HepG2 (cell line): ENCODE measurements around the gene SFXN2. TPM values are rescaled to one million over a fixed set of nuclear protein-coding genes. Genes with fewer than 3 reads are reported as not detected.

Experiments
- ATAC-seq: fragments of 200-7000 bp; cut with Tn5 transposase; 3 replicates; pipeline ENCODE4 v1.9.1; 2020; ENCODE audit warnings: mild to moderate bottlenecking, moderate library complexity
- BruUV-seq: library from RNA; stranded (reverse); fragments of 400-500 nt; replicated peaks from 2 replicates; lab custom pipeline; 2021; lab: Mats Ljungman, UMichigan
- CTCF ChIA-PET: fragments of 300-600 bp; formaldehyde crosslinking; extraction: SDS; loops from one replicate; lab custom pipeline; 2021; ENCODE audit warnings: low total read pairs, inconsistent platforms, low intra/inter-chr PET ratio; lab: Yijun Ruan, JAX
- POLR2A ChIA-PET: fragments of 350-600 bp; sonication (Branson Sonifier 250); formaldehyde crosslinking; loops from one replicate; lab custom pipeline; 2020; ENCODE audit warnings: antibody characterized with exemption, inconsistent platforms; lab: Yijun Ruan, JAX
- DNase-seq: peaks from one replicate; pipeline ENCODE4 v3.0.0-alpha.2; 2015; ENCODE audit warnings: low spot score
- FAIRE-seq: peaks from 3 replicates; lab custom pipeline; 2011; peaks lifted over from hg19 to GRCh38; lab: Jason Lieb, UNC
- H2AFZ ChIP-seq: one replicate; pipeline ENCODE4 v1.6.1; 2011; ENCODE audit warnings: low read length, inconsistent platforms
- H3K27ac ChIP-seq: fragments of 300-600 bp; 3 replicates; pipeline ENCODE4 v1.8.0; 2011; ENCODE audit warnings: mixed run types, mild to moderate bottlenecking, mixed read lengths, low read length, inconsistent platforms; ENCODE audit not compliant: insufficient read depth; ENCODE audit errors: extremely low read length
- H3K27me3 ChIP-seq, 2 experiments: fragments of 200-600 bp in 1 of 2; 2 replicates in 1 of 2; 3 replicates in 1 of 2; pipeline versions ENCODE4 v1.6.0 to v1.8.0; 2011; ENCODE audit warnings: low read length in 2 of 2, mild to moderate bottlenecking in 2 of 2, moderate library complexity in 2 of 2, inconsistent platforms in 1 of 2; ENCODE audit not compliant: insufficient read depth in 2 of 2, control insufficient read depth in 1 of 2
- H3K36me3 ChIP-seq, 2 experiments: fragments of 200-600 bp in 1 of 2; replicated peaks in 1 of 2; 2 replicates in 1 of 2; 3 replicates in 1 of 2; pipeline versions ENCODE4 v1.5.1 to v1.8.0; 2011; ENCODE audit warnings: low read length in 2 of 2, inconsistent platforms in 1 of 2; ENCODE audit not compliant: insufficient read depth in 2 of 2, control insufficient read depth in 1 of 2
- H3K4me1 ChIP-seq: 2 replicates; pipeline ENCODE4 v1.5.1; 2012; ENCODE audit warnings: low read length, inconsistent platforms; ENCODE audit not compliant: insufficient read depth
- H3K4me2 ChIP-seq: 2 replicates; pipeline ENCODE4 v1.6.0; 2011; ENCODE audit warnings: low read depth, low read length, inconsistent platforms
- H3K4me3 ChIP-seq, 3 experiments: fragments of 200-600 bp in 1 of 3; sonication (generic), shearing (Covaris generic) in 1 of 3; replicated peaks in 1 of 3; 2 replicates each; pipeline ENCODE4 v1.5.1; 2011 to 2016; ENCODE audit warnings: low read length in 3 of 3, inconsistent platforms in 2 of 3, low read depth in 2 of 3, mild to moderate bottlenecking in 2 of 3, control low read depth in 1 of 3, mixed read lengths in 1 of 3; ENCODE audit not compliant: insufficient read depth in 1 of 3
- H3K79me2 ChIP-seq: one replicate; pipeline ENCODE4 v1.6.1; 2011; ENCODE audit warnings: low read length, inconsistent platforms; ENCODE audit not compliant: insufficient read depth
- H3K9ac ChIP-seq: 2 replicates; pipeline ENCODE4 v1.6.0; 2011; ENCODE audit warnings: mild to moderate bottlenecking, low read depth, low read length, inconsistent platforms; ENCODE audit not compliant: insufficient read depth
- H3K9me3 ChIP-seq: 2 replicates; pipeline ENCODE4 v1.5.1; 2012; ENCODE audit warnings: mild to moderate bottlenecking, low read length
- H4K20me1 ChIP-seq: 2 replicates; pipeline ENCODE4 v1.6.0; 2011; ENCODE audit warnings: inconsistent platforms, mild to moderate bottlenecking, low read length, moderate library complexity; ENCODE audit not compliant: insufficient read depth
- KLF11 ChIP-seq: IDR thresholded peaks from 2 replicates; pipeline ENCODE4 v1.6.1; 2016; ENCODE audit warnings: missing compliant biosample characterization
- MTF1 ChIP-seq: sonication (generic); formaldehyde crosslinking; IDR thresholded peaks from 2 replicates; pipeline ENCODE4 v1.5.0; 2020; ENCODE audit warnings: missing genetic modification reagents
- ONECUT2 ChIP-seq: sonication (generic); formaldehyde crosslinking; IDR thresholded peaks from 2 replicates; pipeline ENCODE4 v1.4.0; 2020; ENCODE audit warnings: missing genetic modification reagents
- SMAD3 ChIP-seq: sonication (generic); formaldehyde crosslinking; IDR thresholded peaks from 2 replicates; pipeline ENCODE4 v1.4.0; 2020; ENCODE audit warnings: missing genetic modification reagents
- SPEN ChIP-seq: sonication (generic); formaldehyde crosslinking; IDR thresholded peaks from 2 replicates; pipeline ENCODE4 v1.5.1; 2020; ENCODE audit warnings: low read depth, mild to moderate bottlenecking, missing genetic modification reagents
- SRSF1 ChIP-seq: fragments of 200-400 bp; formaldehyde crosslinking; optimal IDR thresholded peaks from 2 replicates; pipeline ENCODE3; 2017; ENCODE audit warnings: mild to moderate bottlenecking, low read depth, low read length, moderate library complexity
- SYNCRIP ChIP-seq: fragments of 200-400 bp; formaldehyde crosslinking; IDR thresholded peaks from 2 replicates; pipeline ENCODE4 v1.6.1; 2018; ENCODE audit warnings: mild to moderate bottlenecking, low read depth, low read length; ENCODE audit not compliant: insufficient read depth
- ZNF232 ChIP-seq: sonication (generic); formaldehyde crosslinking; IDR thresholded peaks from 2 replicates; pipeline ENCODE4 v1.4.0; 2020; ENCODE audit warnings: missing genetic modification reagents, borderline replicate concordance
- ZNF235 ChIP-seq: sonication (generic); formaldehyde crosslinking; IDR thresholded peaks from 2 replicates; pipeline ENCODE4 v1.8.1; 2023; ENCODE audit warnings: mild to moderate bottlenecking, missing genetic modification reagents, borderline replicate concordance
- ZNF282 ChIP-seq: fragments of 450-650 bp; IDR thresholded peaks from 2 replicates; pipeline ENCODE4 v1.6.1; 2018; ENCODE audit not compliant: partially characterized antibody
- ZNF557 ChIP-seq: sonication (generic); formaldehyde crosslinking; IDR thresholded peaks from 2 replicates; pipeline ENCODE4 v1.4.0; 2020; ENCODE audit warnings: missing genetic modification reagents
- ZNF644 ChIP-seq: IDR thresholded peaks from 2 replicates; pipeline ENCODE4 v1.6.1; 2016; ENCODE audit warnings: low read depth
- WGBS: methylation state at CpG from one replicate; pipeline ENCODE4 v1.1.6; 2017; ENCODE audit warnings: low lambda C conversion rate; 5-methylcytosine and 5-hydroxymethylcytosine counted together
- in situ Hi-C: cut with HindIII; loops from 2 replicates; pipeline ENCODE4 v1.10.0; 2017; ENCODE audit warnings: low pct_unique_long_range_greater_than_20kb; ENCODE audit not compliant: extremely low pct_ligation_motif_present
- intact Hi-C: fragments of 100-400 bp; cut with micrococcal nuclease; formaldehyde crosslinking; loops from one replicate; pipeline ENCODE4 v1.10.0; 2022; ENCODE audit not compliant: unreplicated experiment
- polyA plus RNA-seq, 8 experiments: library from polyadenylated mRNA; depleted of rRNA in 3 of 8; stranded (reverse) in 7 of 8; unstranded in 1 of 8; fragments of >200 nt; fragmentation: Illumina TruSeq in 4 of 8; extraction: Trizol in 4 of 8; gene quantifications; 2 replicates each; pipeline versions ENCODE4 v1.2.1 to v1.2.3, GENCODE V29; 2011 to 2016; ENCODE audit warnings: low read depth in 4 of 8, missing spikeins in 1 of 8, mixed read lengths in 1 of 8; ENCODE audit not compliant: insufficient read depth in 1 of 8
- total RNA-seq, 5 experiments: library from RNA; depleted of rRNA; stranded (reverse); fragments of >200 nt; fragmentation: Illumina TruSeq; extraction: Trizol; gene quantifications; 2 replicates each; pipeline ENCODE4 v1.2.3, GENCODE V29; 2016; ENCODE audit warnings: low read depth in 1 of 5
- TF ChIP-seq, protein P1 (sequence below): sonication (generic); formaldehyde crosslinking; IDR thresholded peaks from 2 replicates; pipeline ENCODE4 v1.9.0; 2022; ENCODE audit warnings: low read depth, missing genetic modification reagents
- TF ChIP-seq, protein P2 (sequence below): sonication (generic); formaldehyde crosslinking; IDR thresholded peaks from 2 replicates; pipeline ENCODE4 v1.4.0; 2020; ENCODE audit warnings: low read depth, mild to moderate bottlenecking, missing genetic modification reagents
- TF ChIP-seq, protein P3 (sequence below): IDR thresholded peaks from 2 replicates; pipeline ENCODE4 v1.6.1; 2016; ENCODE audit warnings: low read depth
- TF ChIP-seq, protein P4 (sequence below): sonication (generic); formaldehyde crosslinking; IDR thresholded peaks from 2 replicates; pipeline ENCODE4 v1.8.1; 2023; ENCODE audit warnings: missing genetic modification reagents, inconsistent platforms, borderline replicate concordance
- TF ChIP-seq, protein P5 (sequence below): sonication (generic); formaldehyde crosslinking; IDR thresholded peaks from 2 replicates; pipeline ENCODE4 v1.9.0; 2022; ENCODE audit warnings: missing genetic modification reagents, mild to moderate bottlenecking, borderline replicate concordance

Gene SFXN2
- total and polyA plus RNA-seq, 2 of the 13 experiments (the other 11 are each of a cell fraction or from before 2014, with no cell fraction given): 12.8 to 21.1 TPM

DNA sequence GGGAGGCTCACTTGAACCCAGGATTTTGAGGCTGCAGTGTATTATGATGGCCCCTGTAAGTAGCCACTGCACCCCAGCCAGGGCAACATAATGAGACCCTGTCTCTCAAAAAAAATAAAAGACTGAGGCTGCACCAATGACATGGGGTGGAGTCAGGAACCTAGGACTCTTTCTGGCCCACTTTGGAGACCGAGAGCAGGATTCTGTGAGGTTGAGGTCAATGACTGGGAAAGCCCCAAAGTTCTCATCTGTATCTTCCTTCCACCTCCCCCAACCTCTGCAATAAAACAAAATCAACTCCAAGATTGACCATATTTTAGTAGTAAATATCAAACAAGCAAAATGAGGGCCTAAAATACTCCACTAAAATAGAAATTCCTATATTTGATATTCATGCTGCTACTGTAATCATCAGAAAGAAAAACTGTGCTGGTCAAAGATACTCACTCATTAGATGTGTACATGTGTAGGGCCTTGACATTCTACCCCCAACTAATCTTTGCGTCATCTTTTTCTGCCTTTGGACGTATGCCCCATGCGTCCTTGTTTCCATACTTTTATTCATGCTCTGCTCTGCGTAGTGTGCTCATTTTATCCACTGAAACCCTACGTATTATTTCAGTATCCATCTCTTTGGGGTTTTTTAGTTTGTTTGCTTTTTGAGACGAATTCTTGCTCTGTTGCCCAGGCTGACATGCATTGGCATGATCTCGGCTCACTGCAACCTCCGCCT is 53.2 kb downstream of the SFXN2 start:
- no peak overlapping the region for H3K4me2 ChIP-seq
- FAIRE-seq (no peak), DNase-seq (no peak), ATAC-seq (no peak)
- no peaks in the 10 kb centered on the region for H3K9me3 ChIP-seq
- H3K79me2 ChIP-seq: no peaks in the 10 kb centered on the region
- no peaks in the 10 kb centered on the region for H3K36me3 ChIP-seq
- H4K20me1 ChIP-seq: no peaks in the 10 kb centered on the region
- ChIA-PET CTCF (no interaction called here), POLR2A (interaction anchor here (0.7 to 1.9 kb wide), 2 partner anchors 8 to 46 kb away, joined by 3 to 6 read pairs; no protein-coding TSS in a partner anchor)
- no peak overlapping the region for H3K27ac ChIP-seq
- in situ Hi-C loops: no loop called here
- BruUV-seq: no TSS peak
- 96% methylated on average over 9 of the region's 9 CpGs for WGBS
- no peak overlapping the region for H2AFZ ChIP-seq
- H3K27me3 ChIP-seq: no peaks in the 10 kb centered on the region
- H3K4me3 ChIP-seq: no peak overlapping the region
- intact Hi-C loops: no loop called here
- H3K4me1 ChIP-seq: peaks cover 50% of the 10 kb centered on the region
- no peak overlapping the region for H3K9ac ChIP-seq
- no peak for TF ChIP-seq ONECUT2 (CRISPR knock-in tag)
- no peak for TF ChIP-seq MTF1 (CRISPR knock-in tag)
- TF ChIP-seq SRSF1: no peak
- no peak for TF ChIP-seq ZNF644 (CRISPR knock-in tag)
- TF ChIP-seq, protein P1, sequence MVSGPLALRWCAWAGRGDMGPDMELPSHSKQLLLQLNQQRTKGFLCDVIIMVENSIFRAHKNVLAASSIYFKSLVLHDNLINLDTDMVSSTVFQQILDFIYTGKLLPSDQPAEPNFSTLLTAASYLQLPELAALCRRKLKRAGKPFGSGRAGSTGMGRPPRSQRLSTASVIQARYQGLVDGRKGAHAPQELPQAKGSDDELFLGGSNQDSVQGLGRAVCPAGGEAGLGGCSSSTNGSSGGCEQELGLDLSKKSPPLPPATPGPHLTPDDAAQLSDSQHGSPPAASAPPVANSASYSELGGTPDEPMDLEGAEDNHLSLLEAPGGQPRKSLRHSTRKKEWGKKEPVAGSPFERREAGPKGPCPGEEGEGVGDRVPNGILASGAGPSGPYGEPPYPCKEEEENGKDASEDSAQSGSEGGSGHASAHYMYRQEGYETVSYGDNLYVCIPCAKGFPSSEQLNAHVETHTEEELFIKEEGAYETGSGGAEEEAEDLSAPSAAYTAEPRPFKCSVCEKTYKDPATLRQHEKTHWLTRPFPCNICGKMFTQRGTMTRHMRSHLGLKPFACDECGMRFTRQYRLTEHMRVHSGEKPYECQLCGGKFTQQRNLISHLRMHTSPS (CRISPR knock-in tag): no peak
- no peak for TF ChIP-seq SMAD3 (CRISPR knock-in tag)
- TF ChIP-seq, protein P2, sequence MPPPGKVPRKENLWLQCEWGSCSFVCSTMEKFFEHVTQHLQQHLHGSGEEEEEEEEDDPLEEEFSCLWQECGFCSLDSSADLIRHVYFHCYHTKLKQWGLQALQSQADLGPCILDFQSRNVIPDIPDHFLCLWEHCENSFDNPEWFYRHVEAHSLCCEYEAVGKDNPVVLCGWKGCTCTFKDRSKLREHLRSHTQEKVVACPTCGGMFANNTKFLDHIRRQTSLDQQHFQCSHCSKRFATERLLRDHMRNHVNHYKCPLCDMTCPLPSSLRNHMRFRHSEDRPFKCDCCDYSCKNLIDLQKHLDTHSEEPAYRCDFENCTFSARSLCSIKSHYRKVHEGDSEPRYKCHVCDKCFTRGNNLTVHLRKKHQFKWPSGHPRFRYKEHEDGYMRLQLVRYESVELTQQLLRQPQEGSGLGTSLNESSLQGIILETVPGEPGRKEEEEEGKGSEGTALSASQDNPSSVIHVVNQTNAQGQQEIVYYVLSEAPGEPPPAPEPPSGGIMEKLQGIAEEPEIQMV (CRISPR knock-in tag): no peak
- TF ChIP-seq, protein P3, sequence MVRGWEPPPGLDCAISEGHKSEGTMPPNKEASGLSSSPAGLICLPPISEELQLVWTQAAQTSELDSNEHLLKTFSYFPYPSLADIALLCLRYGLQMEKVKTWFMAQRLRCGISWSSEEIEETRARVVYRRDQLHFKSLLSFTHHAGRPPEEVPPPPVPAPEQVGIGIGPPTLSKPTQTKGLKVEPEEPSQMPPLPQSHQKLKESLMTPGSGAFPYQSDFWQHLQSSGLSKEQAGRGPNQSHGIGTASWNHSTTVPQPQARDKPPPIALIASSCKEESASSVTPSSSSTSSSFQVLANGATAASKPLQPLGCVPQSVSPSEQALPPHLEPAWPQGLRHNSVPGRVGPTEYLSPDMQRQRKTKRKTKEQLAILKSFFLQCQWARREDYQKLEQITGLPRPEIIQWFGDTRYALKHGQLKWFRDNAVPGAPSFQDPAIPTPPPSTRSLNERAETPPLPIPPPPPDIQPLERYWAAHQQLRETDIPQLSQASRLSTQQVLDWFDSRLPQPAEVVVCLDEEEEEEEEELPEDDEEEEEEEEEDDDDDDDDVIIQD (CRISPR knock-in tag): no peak
- TF ChIP-seq KLF11: no peak
- no peak for TF ChIP-seq SYNCRIP
- TF ChIP-seq ZNF282: no peak
- no peak for TF ChIP-seq SPEN
- no peak for TF ChIP-seq ZNF235 (CRISPR knock-in tag)
- TF ChIP-seq, protein P4, sequence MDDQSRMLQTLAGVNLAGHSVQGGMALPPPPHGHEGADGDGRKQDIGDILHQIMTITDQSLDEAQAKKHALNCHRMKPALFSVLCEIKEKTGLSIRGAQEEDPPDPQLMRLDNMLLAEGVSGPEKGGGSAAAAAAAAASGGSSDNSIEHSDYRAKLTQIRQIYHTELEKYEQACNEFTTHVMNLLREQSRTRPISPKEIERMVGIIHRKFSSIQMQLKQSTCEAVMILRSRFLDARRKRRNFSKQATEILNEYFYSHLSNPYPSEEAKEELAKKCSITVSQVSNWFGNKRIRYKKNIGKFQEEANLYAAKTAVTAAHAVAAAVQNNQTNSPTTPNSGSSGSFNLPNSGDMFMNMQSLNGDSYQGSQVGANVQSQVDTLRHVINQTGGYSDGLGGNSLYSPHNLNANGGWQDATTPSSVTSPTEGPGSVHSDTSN (CRISPR knock-in tag): no peak
- no peak for TF ChIP-seq ZNF232 (CRISPR knock-in tag)
- TF ChIP-seq ZNF557 (CRISPR knock-in tag): no peak
- TF ChIP-seq, protein P5, sequence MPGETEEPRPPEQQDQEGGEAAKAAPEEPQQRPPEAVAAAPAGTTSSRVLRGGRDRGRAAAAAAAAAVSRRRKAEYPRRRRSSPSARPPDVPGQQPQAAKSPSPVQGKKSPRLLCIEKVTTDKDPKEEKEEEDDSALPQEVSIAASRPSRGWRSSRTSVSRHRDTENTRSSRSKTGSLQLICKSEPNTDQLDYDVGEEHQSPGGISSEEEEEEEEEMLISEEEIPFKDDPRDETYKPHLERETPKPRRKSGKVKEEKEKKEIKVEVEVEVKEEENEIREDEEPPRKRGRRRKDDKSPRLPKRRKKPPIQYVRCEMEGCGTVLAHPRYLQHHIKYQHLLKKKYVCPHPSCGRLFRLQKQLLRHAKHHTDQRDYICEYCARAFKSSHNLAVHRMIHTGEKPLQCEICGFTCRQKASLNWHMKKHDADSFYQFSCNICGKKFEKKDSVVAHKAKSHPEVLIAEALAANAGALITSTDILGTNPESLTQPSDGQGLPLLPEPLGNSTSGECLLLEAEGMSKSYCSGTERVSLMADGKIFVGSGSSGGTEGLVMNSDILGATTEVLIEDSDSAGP (CRISPR knock-in tag): no peak
